NCI-H774 (cell line): ENCODE data around the gene RALGAPB.

ENCODE experiments used
- DNase-seq: peaks from one replicate; lab custom pipeline; 2025; lab: John Stamatoyannopoulos, UW

RALGAPB gene

GRCh38 chr20:38547288-38548085 lies 74.8 kb downstream of the RALGAPB start:
- no peak for DNase-seq

DNA sequence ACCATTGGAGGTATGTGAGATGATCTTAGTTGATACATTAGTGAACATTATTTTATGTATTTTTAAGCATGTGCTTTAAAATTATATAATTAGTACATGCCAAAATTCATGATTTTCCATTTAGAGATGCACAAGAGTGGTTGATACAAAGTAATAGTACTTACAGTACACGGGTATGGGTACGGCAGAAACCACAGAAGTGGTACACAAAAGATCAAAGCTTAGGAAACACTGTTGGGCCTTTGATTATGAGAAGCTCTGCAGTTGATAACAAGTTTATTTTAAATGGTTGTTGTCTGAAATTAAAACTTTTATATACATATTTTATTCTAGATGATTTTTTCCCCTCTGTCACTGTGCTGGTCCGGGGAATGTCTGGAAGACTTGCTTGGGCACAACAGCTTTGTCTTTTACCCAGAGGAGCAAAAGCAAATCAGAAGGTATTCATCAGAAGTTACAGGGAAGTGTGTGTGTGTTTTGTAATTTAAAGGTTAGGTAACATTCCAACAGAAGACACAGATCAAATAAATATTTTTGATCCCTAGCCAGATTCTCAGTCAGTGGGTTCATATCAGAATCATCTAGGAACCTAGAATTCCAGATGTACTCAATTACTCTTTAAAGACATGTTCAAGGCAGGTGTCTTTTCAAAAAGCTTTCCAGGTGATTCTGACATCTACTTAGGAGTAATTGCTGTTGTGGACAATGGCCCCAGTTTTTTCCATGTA lies 75.9 kb downstream of the RALGAPB start:
- DNase-seq = no peak

DNA sequence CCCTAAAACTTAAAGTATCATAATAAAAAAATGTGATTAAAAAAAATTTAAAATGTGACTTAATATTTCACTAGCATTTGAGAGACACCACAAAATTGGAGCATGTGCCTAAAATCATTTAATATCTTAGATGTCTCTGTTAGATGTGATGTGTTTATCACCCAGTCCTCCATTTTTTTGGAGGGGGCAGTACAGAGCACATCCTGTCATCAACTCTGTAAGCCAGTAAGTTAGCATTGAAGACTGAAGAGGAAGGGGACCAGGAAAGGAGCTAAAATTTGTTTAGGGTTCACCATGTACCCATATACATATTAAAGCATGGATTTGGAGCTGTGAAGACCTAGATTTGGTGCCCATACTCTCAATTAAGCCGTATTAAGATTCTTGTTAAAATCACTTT lies 77.6 kb downstream of the RALGAPB start:
- no peak for DNase-seq

GRCh38 chr20:38551056-38551626 lies 78.5 kb downstream of the RALGAPB start:
- no peak for DNase-seq

DNA sequence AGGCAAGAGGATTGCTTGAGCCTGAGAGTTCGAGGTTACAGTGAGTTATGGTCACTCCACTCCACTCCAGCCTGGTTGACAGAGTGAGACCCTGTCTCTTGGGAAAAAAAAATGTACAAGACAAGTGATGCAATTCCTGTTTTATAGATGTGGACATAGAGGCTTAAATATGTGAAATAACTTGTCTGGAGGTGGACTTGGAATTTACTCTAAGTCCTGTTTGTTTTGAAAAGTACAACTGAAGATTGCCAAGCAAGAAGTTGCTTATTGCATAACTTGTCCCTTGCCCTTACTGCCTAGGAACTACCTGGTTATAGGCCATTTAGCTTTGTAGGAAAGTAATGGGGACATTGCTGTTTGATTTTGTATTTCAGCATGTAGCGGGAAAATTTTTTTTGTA lies 82.3 kb downstream of the RALGAPB start:
- DNase-seq = no peak

- DNase-seq = no peak
Measured at GRCh38 chr20:38555395-38555794, 82.8 kb downstream of the RALGAPB start.

- no peak for DNase-seq
Measured at GRCh38 chr20:38557174-38557573, 84.5 kb downstream of the RALGAPB start.

GRCh38 chr20:38558596-38559360 lies 86.1 kb downstream of the RALGAPB start:
- DNase-seq = no peak

DNA sequence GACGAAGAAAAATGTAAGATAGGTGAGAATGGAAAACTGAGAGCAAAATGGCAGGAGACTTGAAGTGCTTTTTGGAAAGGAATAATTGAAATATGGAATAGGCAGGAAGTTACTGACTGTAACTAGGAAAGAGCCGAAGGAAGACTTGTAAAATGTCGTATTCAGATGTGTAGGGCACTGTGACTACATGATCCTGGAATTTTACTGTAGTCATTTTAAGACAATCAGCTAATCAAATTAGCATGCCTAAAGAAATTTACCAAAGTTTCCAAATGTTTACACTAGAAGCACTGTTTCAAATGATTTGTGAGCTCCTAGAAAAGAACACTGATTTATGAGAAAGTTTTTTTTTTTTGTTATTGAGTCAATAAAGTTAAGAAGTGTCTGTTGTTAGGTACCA lies 87.1 kb downstream of the RALGAPB start:
- no peak for DNase-seq

GRCh38 chr20:38563802-38564431 lies 91.3 kb downstream of the RALGAPB start:
- DNase-seq = no peak

- no peak for DNase-seq
Measured at GRCh38 chr20:38564680-38565079, 92.0 kb downstream of the RALGAPB start.

GRCh38 chr20:38566036-38566598 lies 93.5 kb downstream of the RALGAPB start:
- no peak for DNase-seq

DNA sequence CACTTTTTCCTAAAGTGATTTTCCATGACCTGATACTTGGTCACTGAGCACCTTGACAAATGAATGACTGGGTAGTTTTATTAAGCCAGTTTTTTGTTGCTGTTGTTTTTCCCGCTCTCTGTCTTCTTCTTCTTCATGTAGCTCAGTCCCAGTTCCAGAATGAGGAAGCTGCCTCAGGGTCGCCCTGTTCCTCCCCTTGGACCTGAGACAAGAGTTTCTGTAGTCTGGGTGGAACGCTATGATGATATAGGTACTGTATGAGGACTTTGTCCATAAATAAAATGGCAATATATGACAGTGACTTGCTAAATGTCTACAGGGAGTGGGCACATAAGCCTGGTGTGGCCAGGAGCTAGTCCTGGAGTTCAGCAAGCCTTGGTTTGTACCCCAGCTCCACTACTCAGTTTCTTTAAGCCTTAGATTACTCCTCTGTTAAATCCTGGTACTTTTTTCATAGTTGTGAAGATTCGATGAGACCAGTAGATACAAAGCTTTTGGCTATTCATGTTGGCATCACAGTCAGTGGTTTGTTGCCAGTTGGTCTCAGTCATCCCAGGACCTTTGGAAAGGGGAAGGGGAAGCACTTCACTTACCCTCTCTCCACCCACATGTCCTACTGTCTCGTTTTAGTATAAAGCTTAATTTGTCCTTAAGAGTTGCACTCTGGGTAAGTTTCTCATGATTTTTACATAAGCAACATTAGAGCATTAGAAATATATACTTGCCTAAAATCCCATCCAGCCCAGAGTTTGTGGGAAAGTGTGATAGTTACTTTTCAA lies 97.3 kb downstream of the RALGAPB start:
- no peak for DNase-seq

GRCh38 chr20:38573413-38573812 lies 100.8 kb downstream of the RALGAPB start:
- DNase-seq = no peak

DNA sequence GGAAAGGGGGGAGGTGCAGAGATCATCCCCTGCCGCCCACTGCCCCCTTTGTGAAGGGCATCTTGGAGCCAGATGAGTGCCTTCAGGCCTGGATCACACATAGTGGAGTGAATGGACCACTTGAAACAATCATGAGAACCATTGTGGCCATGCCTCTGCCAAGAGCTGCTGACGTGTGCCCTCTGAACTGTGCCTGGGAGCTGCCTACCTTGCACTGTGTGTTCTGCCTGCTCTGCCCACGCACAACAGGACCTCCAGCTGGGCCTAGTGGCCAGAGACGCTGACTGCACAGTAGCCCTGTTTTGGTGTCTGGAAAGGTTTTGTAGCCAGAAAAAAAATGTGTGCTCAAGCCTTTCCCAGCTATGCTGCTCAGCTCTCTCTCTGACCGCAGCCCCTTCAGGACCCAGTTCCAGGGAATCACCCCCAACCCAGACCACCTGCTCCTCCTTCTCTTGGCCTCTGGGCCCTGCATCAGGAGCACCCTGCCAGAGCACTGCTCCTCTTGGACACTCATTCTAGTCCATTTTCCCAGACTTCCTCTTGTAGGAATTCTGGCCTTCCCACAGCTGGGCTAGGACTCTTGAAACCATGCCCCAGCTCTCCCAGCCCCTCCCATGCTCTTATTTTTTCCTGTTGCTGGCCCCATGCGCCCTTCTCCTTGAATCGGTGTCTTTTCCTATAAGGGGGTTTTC lies 106.7 kb downstream of the RALGAPB start:
- DNase-seq = no peak

DNA sequence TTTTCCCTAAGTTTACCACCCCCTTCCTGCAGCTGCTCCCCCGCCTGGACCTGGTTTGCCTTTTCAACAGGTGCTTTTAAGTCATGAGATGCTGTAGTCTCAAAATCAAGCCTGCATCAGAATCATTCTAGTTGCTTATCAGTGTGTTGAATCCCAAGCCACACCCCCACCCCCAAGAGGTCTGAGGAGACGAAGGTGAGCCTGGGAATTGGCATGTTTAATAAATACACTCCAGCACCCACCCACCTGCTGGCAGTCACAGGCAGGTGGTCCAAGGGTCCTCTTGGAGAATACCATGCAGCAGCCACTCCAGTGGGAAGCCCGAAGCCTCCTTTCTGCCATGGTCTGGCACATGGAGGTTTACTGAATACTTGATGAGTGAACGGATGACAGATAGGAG lies 107.3 kb downstream of the RALGAPB start:
- DNase-seq = no peak

GRCh38 chr20:38581013-38581412 lies 108.4 kb downstream of the RALGAPB start, which contains the start of gene ADIG:
ADIG (plus strand) TSS chr20:38581197; CDS start chr20:38581251, 54 bp downstream.
- no peak for DNase-seq

DNA sequence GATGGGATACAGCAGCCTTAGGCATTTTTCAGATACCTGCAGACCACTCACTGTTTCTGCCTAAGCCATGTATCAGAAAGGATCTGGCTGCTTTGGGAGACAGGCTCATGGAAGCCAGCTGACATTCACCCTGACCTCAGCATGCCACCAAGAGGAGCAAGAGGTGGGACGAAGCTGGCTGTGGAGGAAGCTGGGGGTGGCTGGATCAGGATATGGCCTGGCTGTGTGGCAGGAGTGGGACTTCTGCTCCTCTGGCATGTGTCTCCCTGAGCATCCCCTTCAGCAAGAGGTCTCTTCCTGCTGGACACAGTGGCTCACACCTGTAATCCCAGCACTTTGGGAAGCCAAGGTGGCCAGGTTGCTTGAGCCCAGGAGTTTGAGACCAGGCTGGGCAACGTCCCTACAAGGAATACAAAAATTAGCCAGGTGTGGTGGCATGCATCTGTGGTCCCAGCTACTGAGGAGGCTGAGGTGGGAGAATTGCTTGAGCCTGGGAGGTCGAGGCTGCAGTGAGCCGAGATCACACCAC lies 109.3 kb downstream of the RALGAPB start:
- DNase-seq = no peak

GRCh38 chr20:38583306-38583705 lies 110.7 kb downstream of the RALGAPB start:
- no peak for DNase-seq
